Measurements from ENCODE around the gene CAP1. TPM values are rescaled to one million over a fixed set of nuclear protein-coding genes. Genes with fewer than 3 reads are reported as not detected.
"Not testable (repeated sequence)": the region's sequence is repeated elsewhere in the genome, so short reads cannot be mapped to it uniquely, and the experiment has no call there.

The CAP1 gene
- total RNA-seq, 6 donors from 2014 or later = 113 to 502 (median 245) TPM

GRCh38 chr1:40078512-40079333, 38.2 kb downstream of the CAP1 start:
- H3K27ac ChIP-seq = peak overlapping the region in 1 of 4 donors; percentile 14
- WGBS, 2 donors = 77 to 79% methylated on average over 5 of the region's 5 CpGs
- no peak for DNase-seq
- H3K27me3 ChIP-seq = no peaks in the 10 kb centered on the region
- H3K9me3 ChIP-seq = no peaks in the 10 kb centered on the region
- H3K4me3 ChIP-seq = no peak overlapping the region
- ATAC-seq (ENCODE audit: low FRiP score in 2 of 2) = peak; percentile 65 to 80
- H3K36me3 ChIP-seq = peaks cover 4 to 53% (median 23%) of the 10 kb centered on the region in 4 donors
- TF ChIP-seq CTCF (IDR thresholded peaks at IDR 0.05) (peak; percentile 57 to 80 (median 64)), POLR2A (IDR thresholded peaks at IDR 0.05) (no peak)
- H3K4me1 ChIP-seq = peaks cover 6 to 33% (median 19%) of the 10 kb centered on the region in 4 donors

- Histone ChIP-seq H3K27ac (peak overlapping the region; percentile 28 to 68 (median 45)), H3K27me3 (no peaks in the 10 kb centered on the region), H3K4me3 (no peak overlapping the region), H3K36me3 (peaks cover 4 to 46% (median 16%) of the 10 kb centered on the region in 4 donors), H3K9me3 (no peaks in the 10 kb centered on the region), H3K4me1 (peaks cover 6 to 33% (median 19%) of the 10 kb centered on the region in 4 donors)
- WGBS, 2 donors = 47 to 51% methylated on average over 6 of the region's 6 CpGs
- no peak for TF ChIP-seq POLR2A (IDR thresholded peaks at IDR 0.05)
- no peak for TF ChIP-seq CTCF (IDR thresholded peaks at IDR 0.05)
- no peak for TF ChIP-seq EP300 (IDR thresholded peaks at IDR 0.05)
- no peak for TF ChIP-seq POLR2AphosphoS5 (IDR thresholded peaks at IDR 0.05)
- ATAC-seq (ENCODE audit: low FRiP score in 2 of 2) (peak in 1 of 2 donors; percentile 25), DNase-seq (no peak)
Measured at GRCh38 chr1:40079774-40080400, 39.4 kb downstream of the CAP1 start.

GRCh38 chr1:40081871-40082270, 41.3 kb downstream of the CAP1 start:
- Histone ChIP-seq H3K36me3 (peaks cover 4 to 44% (median 20%) of the 10 kb centered on the region in 4 donors), H3K9me3 (no peaks in the 10 kb centered on the region), H3K27me3 (no peaks in the 10 kb centered on the region), H3K4me3 (no peak overlapping the region), H3K4me1 (peaks cover 6 to 24% (median 13%) of the 10 kb centered on the region in 4 donors), H3K27ac (peak overlapping the region in 1 of 4 donors; percentile 46)
- DNase-seq = no peak
- WGBS, 2 donors = 64 to 74% methylated on average over 7 of the region's 7 CpGs
- TF ChIP-seq POLR2A (IDR thresholded peaks at IDR 0.05) (no peak), POLR2AphosphoS5 (IDR thresholded peaks at IDR 0.05) (no peak), CTCF (IDR thresholded peaks at IDR 0.05) (no peak), EP300 (IDR thresholded peaks at IDR 0.05) (no peak)
- no peak for ATAC-seq (ENCODE audit: low FRiP score in 2 of 2)

GRCh38 chr1:40084750-40085149, 44.2 kb downstream of the CAP1 start:
- not testable (repeated sequence) for H3K27me3 ChIP-seq; H3K27ac ChIP-seq; H3K9me3 ChIP-seq; ATAC-seq (ENCODE audit: low FRiP score in 2 of 2); H3K4me3 ChIP-seq
- peak; percentile 14 to 80 (median 54) for TF ChIP-seq CTCF (IDR thresholded peaks at IDR 0.05)
- 12 to 23% methylated on average over 6 to 11 of the region's 11 CpGs for WGBS, 2 donors
- Histone ChIP-seq H3K36me3 (peaks cover 8 to 56% (median 40%) of the 10 kb centered on the region in 4 donors), H3K4me1 (peaks cover 3 to 15% (median 9%) of the 10 kb centered on the region in 4 donors)
- DNase-seq = peak in 1 of 2 donors; percentile 83

All from upper lobe of left lung (tissue), 6 donors.